Measurements from ENCODE around the gene CADM2.

Gene CADM2

DNA sequence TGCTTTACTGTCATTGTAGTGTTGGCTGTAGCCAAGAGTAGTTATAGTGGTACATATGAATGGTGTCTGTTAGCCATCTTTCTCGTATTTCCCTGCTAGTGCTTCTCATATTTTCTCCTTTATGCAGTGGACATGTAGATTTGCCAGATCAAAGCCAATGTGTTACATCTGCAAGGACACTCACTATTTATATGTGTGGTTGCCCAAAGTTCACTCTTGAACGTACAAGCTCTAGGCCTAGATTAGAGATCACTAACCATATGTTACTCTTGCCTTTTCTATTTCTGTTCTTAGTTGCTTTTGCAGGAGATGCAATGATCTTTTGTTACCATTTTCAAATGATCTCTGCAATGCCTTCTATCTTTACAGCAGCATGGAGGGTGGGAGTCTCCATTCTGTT is 78.4 kb downstream of the CADM2 start:
- H3K4me3 ChIP-seq (ENCODE audit: low read depth, low read length): no peak overlapping the region
- DNase-seq (ENCODE audit: low read depth): no peak
- TF ChIP-seq, protein P1, sequence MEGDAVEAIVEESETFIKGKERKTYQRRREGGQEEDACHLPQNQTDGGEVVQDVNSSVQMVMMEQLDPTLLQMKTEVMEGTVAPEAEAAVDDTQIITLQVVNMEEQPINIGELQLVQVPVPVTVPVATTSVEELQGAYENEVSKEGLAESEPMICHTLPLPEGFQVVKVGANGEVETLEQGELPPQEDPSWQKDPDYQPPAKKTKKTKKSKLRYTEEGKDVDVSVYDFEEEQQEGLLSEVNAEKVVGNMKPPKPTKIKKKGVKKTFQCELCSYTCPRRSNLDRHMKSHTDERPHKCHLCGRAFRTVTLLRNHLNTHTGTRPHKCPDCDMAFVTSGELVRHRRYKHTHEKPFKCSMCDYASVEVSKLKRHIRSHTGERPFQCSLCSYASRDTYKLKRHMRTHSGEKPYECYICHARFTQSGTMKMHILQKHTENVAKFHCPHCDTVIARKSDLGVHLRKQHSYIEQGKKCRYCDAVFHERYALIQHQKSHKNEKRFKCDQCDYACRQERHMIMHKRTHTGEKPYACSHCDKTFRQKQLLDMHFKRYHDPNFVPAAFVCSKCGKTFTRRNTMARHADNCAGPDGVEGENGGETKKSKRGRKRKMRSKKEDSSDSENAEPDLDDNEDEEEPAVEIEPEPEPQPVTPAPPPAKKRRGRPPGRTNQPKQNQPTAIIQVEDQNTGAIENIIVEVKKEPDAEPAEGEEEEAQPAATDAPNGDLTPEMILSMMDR (conservative IDR thresholded peaks at IDR 0.05; ENCODE audit: low read depth, low read length): no peak

GRCh38 chr3:85041001-85041400 is 82.2 kb downstream of the CADM2 start:
- TF ChIP-seq, protein P1 (conservative IDR thresholded peaks at IDR 0.05; ENCODE audit: low read depth, low read length): no peak
- no peak for DNase-seq (ENCODE audit: low read depth)
- H3K4me3 ChIP-seq (ENCODE audit: low read depth, low read length): no peak overlapping the region

DNA sequence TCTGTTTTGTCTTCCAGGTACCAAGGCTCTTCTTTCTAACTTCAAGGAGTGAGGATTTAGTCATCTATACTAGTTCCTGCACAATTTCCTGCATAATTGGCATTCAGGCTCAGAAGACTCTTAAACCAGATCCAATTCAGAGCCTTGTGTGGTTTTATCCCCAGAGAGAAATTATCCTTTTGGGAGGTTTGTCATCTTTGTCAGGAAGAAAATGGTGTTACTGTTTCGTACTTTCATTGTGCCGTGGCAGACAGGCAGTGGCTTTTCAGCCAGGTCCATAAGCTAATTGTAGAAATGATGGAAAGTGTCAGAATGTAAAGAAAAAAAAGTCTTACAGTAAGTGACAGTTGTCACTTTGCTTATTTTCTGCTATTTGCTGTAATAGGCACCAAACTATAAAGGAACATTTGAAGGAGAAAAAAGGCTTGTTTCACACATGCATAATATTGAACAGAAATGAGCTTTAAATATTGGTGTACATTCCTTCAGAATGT is 82.8 kb downstream of the CADM2 start:
- TF ChIP-seq, protein P1 (conservative IDR thresholded peaks at IDR 0.05; ENCODE audit: low read depth, low read length): no peak
- DNase-seq (ENCODE audit: low read depth): no peak
- no peak overlapping the region for H3K4me3 ChIP-seq (ENCODE audit: low read depth, low read length)

GRCh38 chr3:85050821-85051220 is 92.0 kb downstream of the CADM2 start:
- TF ChIP-seq, protein P1 (conservative IDR thresholded peaks at IDR 0.05; ENCODE audit: low read depth, low read length): no peak
- DNase-seq (ENCODE audit: low read depth): no peak

DNA sequence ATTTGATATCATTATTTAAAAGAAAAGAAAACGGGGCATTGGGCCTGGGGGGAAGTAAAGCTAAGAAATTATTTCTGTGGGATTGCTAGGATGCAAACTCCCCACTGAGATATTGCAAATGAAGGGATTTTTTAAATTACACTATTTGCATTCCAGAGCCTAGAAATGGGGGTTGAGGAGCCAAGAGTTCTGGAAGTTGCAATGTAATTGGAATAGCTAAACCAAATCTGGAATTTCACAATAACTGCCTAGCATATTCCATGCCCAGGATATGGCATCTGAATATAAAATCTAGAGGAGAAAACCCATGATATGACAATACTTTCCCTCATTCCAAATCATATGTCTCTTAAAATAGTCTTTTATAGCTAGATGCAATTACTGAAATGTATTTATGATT is 93.0 kb downstream of the CADM2 start:
- TF ChIP-seq, protein P1 (conservative IDR thresholded peaks at IDR 0.05; ENCODE audit: low read depth, low read length): no peak
- DNase-seq (ENCODE audit: low read depth): no peak
- H3K4me3 ChIP-seq (ENCODE audit: low read depth, low read length): no peak overlapping the region

More at GRCh38 chr3:85050821-85051220, 92.0 kb downstream of the CADM2 start:
- H3K4me3 ChIP-seq (ENCODE audit: low read depth, low read length): no peak overlapping the region

GRCh38 chr3:85053626-85054025 is 94.8 kb downstream of the CADM2 start:
- H3K4me3 ChIP-seq (ENCODE audit: low read depth, low read length): no peak overlapping the region
- DNase-seq (ENCODE audit: low read depth): no peak
- TF ChIP-seq, protein P1 (conservative IDR thresholded peaks at IDR 0.05; ENCODE audit: low read depth, low read length): no peak

DNA sequence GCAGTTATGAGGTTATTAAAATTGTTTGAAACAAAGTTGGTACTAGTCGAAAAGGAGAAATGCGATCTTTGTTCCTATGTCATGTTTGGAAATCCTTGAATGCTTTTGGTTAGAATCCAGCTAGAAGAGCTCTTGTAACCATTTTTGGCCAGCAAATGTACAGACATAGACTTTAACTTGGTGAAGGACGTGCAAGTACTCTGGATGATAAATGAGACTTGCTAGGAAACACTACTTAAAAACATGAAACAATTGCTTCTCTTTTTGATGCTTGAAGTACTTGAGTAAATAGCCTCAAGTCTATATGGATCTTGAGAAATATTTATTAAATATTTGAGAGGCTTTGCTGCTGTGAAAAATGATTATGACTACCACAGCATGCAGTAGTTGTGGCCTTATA is 95.8 kb downstream of the CADM2 start:
- TF ChIP-seq, protein P1 (conservative IDR thresholded peaks at IDR 0.05; ENCODE audit: low read depth, low read length): no peak
- H3K4me3 ChIP-seq (ENCODE audit: low read depth, low read length): no peak overlapping the region
- no peak for DNase-seq (ENCODE audit: low read depth)

Measured in choroid plexus epithelial cell (primary cell).